ENCODE data around the gene FANCC.
"Not testable (repeated sequence)": the region's sequence is repeated elsewhere in the genome, so short reads cannot be mapped to it uniquely, and the experiment has no call there.

- TF ChIP-seq, protein P1, sequence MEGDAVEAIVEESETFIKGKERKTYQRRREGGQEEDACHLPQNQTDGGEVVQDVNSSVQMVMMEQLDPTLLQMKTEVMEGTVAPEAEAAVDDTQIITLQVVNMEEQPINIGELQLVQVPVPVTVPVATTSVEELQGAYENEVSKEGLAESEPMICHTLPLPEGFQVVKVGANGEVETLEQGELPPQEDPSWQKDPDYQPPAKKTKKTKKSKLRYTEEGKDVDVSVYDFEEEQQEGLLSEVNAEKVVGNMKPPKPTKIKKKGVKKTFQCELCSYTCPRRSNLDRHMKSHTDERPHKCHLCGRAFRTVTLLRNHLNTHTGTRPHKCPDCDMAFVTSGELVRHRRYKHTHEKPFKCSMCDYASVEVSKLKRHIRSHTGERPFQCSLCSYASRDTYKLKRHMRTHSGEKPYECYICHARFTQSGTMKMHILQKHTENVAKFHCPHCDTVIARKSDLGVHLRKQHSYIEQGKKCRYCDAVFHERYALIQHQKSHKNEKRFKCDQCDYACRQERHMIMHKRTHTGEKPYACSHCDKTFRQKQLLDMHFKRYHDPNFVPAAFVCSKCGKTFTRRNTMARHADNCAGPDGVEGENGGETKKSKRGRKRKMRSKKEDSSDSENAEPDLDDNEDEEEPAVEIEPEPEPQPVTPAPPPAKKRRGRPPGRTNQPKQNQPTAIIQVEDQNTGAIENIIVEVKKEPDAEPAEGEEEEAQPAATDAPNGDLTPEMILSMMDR (IDR thresholded peaks at IDR 0.05; ENCODE audit: insufficient read depth, low read depth, low read length): not testable (repeated sequence)
- not testable (repeated sequence) for TF ChIP-seq EZH2 (IDR thresholded peaks at IDR 0.05; ENCODE audit: insufficient read depth, low read length)
These were observed 24.2 kb downstream of the FANCC start for GRCh38 chr9:95293296-95293695.
